ENCODE data around the gene ARG2. TPM values are rescaled to one million over a fixed set of nuclear protein-coding genes. Genes with fewer than 3 reads are reported as not detected.

The ARG2 gene
- total RNA-seq, 1 donor from 2014 or later: 78.7 TPM

GRCh38 chr14:67698179-67698578 lies 78.5 kb downstream of the ARG2 start:
- Mint-ChIP-seq H3K36me3 (ENCODE audit: unreplicated experiment) (no peaks in the 10 kb centered on the region), H3K27me3 (ENCODE audit: unreplicated experiment) (no peaks in the 10 kb centered on the region), H3K4me3 (ENCODE audit: unreplicated experiment) (no peak overlapping the region), H3K27ac (ENCODE audit: unreplicated experiment) (no peak overlapping the region), H3K4me1 (ENCODE audit: low read depth, unreplicated experiment) (peaks cover 2% of the 10 kb centered on the region), H3K9me3 (ENCODE audit: unreplicated experiment) (peaks cover 8% of the 10 kb centered on the region)
- TF ChIP-seq CTCF (IDR thresholded peaks at IDR 0.05; ENCODE audit: partially characterized antibody, unreplicated experiment): no peak
- DNase-seq: no peak

Other genes starting within 250 kb of the ARG2 start
- gene PLEK2, start 207.8 kb upstream of the ARG2 start, total RNA-seq (ENCODE audit: unreplicated experiment): not detected
- 7.5 TPM for gene TMEM229B, start 131.2 kb upstream of the ARG2 start, total RNA-seq (ENCODE audit: unreplicated experiment)
- 32.4 TPM for gene PLEKHH1, start 86.6 kb upstream of the ARG2 start, total RNA-seq (ENCODE audit: unreplicated experiment)
- 24.3 TPM for gene PIGH, start 19.7 kb upstream of the ARG2 start, total RNA-seq (ENCODE audit: unreplicated experiment)
- gene VTI1B, start 54.7 kb downstream of the ARG2 start, total RNA-seq (ENCODE audit: unreplicated experiment): 77.7 TPM
- 94.7 TPM for gene RDH11, start 75.8 kb downstream of the ARG2 start, total RNA-seq (ENCODE audit: unreplicated experiment)
- gene RDH12, start 82.0 kb downstream of the ARG2 start, total RNA-seq (ENCODE audit: unreplicated experiment): 0.22 TPM
- 32.5 TPM for gene ZFYVE26, start 196.7 kb downstream of the ARG2 start, total RNA-seq (ENCODE audit: unreplicated experiment)
- gene RAD51B, start 199.9 kb downstream of the ARG2 start, total RNA-seq (ENCODE audit: unreplicated experiment): 9.7 TPM